HG02571 (cell line): ENCODE data around the gene ATIC.
"Not testable (repeated sequence)": the region's sequence is repeated elsewhere in the genome, so short reads cannot be mapped to it uniquely, and the experiment has no call there.

Source experiments
- ATAC-seq: cut with Tn5 transposase; IDR thresholded peaks from one replicate; pipeline ENCODE4 v1.9.1; 2021; ENCODE audit warnings: mild to moderate bottlenecking, moderate library complexity; ENCODE audit not compliant: unreplicated experiment

The ATIC gene

DNA sequence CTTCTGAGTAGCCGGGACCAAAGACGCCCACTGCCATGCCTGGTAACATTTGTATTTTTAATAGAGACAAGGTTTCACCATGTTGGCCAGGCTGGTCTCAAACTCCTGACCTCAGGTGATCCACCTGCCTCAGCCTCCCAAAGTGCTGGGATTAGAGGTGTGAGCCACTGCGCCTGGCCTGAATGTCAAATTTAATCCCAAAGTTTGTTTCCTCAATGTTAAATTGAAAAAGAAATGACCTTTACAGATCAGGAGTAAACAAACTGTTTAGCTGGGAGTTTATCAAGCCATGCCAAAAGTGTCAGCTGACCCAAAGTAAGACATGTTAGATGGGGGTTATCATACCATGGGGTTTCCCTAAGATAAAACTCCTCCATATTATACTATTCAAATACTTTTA is 48.2 kb downstream of the ATIC start:
- ATAC-seq: not testable (repeated sequence)

DNA sequence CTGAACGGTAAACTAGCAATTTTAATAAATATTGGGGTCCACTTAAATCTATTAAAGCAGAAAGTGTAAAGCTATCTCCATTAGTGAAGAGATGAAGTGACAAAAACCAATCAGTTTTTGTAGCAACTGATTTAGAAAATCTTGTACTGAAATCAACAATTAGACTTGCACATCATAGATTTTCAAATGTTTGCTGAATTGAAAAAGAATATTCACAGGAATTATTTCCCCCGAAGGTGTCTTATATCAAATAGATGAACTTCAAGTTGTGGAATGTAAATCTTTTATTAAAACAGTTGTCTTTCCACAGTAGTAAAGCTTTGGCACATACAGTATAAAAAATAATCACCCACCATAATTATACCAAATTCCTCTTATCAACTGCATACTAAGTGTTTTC is 48.7 kb downstream of the ATIC start:
- ATAC-seq: no peak

DNA sequence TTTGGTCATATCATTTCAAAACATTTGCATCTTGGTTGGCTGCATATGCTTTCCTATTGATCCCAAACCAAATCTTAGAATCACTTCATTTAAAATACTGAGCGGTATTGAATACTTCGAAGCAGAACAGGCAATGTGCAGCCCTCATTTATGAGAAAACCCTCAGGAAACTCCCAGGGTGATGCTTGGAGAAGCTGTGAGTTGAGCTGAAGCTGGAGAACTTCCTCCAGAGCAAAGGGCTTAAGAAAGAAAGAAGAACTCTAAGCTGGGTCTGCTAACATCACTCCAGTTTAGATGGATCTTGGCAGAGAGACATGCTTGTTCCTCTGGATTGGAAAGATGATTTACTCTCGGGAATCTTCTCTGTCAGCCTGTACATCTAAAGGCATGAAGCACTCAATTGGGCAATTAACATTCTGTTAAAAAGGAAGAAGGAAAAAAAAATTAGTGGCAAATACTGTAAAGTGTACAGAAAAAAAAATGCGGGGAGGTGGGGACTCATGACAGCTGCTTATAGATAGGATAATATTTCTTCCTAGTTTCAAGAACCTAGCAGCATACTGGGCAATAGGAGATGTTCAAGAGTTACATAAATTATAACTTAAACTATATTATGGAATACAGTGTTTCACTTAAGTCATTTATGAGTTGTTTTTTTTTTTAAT is 49.5 kb downstream of the ATIC start:
- ATAC-seq: no peak

DNA sequence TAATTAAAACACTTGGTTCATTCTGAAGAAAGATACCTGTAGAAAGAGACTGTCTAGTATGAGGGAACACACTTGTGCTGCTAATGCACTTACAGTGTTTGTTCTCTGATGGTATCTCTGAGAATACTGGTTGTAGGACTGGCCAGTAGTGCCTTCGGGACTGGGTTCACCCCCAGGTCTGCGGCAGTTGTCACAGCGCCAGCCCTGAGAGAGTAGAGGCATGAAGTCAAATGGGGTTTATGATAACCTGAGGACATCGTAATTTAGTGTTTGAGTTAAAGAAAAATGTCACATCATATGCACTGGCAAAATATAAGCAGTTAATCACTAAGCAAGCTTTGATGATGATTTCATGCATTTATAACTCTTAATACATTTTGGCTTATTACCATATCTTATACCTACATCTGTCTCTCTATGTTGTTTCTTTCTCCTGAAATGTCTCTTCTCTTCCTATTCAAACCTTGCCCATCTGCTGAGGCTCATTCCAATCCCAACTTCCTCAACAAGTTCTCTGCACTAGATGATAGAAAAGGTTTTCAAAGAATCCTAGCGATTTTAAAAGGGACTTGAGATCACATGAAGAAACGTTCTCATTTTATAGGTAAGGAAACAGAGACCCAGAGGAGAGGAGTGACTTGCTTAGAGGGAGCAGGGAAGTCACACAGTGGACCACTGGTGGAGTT is 50.2 kb downstream of the ATIC start:
- no peak for ATAC-seq

DNA sequence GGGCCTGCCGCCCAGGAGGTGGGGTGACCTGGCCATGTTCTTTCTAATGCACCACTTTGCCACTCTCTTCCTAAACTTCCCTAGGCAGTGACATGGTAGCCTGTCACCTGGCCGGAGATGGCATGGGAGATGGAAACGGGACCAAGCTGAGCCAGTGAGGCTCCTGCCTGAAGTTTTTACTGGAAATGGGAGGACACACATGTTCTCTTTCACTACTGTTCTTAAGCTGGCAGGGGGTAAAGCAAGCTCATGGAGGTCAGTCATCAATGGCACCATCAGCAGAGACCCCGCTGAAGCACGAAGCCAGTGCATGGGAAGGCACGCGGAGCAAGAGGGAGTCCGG is 50.7 kb downstream of the ATIC start:
- no peak for ATAC-seq

DNA sequence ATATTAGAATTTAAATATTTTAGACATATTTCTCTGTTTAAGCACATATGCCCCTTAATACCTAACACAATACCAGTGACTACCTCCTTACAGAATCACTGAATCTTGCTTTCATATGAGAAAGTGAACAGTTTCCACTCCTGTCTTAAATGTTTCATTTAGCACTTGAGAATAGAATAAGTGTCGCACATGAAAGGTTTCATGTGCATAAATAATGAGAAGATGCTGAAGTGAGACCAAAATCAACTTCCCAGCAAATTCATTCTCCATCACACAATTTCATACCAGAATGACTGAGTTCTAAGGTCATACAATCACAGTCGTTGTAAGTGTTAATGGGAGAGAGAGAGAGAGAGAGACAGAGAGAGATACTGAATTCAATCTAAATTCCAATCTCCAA is 51.2 kb downstream of the ATIC start:
- no peak for ATAC-seq

DNA sequence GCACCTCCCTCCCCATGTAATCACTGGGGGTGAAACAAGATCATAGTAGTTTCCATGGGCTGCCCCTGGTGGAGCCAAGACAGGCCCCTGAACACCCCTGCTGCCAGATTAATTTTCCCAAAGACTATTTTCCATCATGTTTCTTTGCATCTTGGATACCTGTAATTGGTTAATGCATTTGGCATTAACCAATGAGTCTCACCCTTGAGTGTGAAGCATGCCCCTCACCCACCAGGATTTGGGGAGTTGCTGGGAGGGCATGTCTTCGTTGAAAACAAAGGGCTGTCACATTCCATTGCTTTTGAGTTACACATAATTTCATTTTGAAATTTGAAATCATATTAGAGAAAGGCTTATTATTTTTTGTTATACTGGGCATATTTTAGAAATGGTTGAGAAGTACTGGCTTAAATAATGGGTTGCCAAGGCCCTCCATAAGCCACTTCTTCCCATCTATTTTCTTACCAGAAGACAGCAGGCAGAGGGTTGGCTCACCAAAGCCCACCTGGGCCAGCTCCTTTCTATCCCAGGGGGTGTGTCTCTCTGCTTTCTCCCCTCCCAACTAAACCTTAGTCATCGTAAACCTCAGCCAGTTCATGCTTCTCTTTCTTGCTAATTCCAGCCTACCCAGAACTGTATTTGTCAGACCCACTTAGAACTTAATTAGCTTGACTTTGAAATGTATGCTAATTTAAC is 51.8 kb downstream of the ATIC start:
- ATAC-seq: no peak

DNA sequence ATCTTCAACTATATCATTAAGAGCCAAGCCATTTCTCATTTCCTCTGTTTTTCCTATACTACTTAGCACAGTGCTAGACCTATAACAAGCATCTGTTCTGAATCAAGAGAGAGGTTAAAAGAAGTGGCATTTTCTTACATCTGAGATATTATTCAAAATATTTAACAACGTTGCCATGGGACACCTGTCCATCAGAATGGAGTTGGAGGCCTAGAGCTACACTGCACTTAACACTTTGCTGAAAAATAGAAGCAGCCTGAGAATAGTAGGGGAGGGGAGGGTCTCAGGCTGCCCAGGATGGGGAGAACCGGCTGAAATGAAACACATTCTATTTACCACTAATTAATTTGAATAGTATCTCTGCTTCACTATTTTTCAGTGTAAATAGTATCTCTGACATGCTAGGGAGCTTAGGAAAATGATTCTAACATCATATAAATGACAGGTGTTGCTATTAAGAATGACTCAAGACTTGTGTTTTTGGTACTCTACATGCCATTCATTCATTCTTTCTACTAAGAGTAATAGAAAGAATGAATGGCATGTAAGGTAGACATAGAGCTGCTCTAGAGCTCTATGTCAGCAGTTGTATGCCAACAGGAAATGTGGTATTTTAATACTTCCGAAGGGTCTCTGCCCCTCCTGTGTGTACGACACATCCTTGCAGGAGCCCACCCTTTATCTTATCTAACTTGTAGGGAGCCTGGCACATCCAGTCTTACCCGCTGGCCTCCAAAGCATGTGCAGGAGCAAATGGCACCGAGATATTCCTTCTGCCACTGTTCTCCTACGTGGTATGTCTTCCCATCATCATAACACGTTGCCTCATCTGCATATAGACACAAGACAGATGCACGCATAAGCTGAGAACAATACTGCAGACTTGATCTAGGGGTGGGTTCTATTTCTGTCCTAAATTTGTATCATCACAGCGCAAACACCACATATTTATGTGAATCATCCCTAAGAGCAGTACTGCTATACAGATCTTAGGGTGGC is 52.6 kb downstream of the ATIC start:
- ATAC-seq: no peak

DNA sequence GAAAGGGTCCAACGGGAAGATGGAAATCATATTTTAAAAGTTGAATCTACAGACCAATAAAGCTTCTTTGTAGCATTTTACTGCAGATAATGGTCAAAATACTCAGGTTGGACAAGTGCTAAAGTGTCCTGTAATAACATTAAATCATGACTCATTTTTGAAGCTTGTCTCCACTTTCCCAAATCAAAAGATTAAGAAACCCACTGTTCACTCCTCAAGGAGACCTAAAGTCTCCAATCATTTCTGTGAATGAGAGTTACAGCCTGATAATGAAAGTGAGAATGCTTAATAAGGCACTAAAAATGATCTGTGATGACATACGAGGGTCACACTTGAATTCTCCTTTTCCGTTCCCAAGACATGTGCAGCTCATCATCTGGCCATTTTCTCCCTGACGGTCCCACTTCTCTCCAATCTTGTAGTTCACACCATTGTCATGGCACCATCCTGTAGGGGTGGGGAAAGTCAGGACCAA is 53.4 kb downstream of the ATIC start:
- ATAC-seq: no peak

DNA sequence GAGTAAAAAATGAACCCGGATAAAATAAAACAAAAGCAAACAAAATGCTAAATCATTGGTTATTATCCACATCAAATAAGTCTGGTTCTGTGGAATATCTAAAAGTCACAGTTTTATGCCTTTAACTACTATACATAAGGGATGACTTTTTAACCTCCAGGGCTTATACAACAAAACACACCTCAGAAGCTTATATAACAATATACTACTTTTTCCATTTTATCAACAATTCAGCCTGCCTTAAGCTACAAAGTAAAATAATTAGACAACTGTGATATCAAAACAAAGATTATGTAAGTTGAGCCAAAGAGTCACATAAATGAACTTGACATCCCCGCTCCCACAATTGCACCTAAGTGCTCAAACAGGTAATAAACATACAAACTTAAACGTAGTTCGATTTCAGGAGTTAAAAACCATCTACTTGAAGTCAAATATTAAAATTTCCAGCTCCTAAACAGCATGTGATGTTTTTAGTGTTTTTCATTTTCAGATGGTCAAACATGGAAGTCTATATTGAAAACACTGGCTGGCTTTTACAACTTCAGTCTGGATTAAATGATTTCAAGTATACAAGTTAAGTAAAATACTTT is 54.7 kb downstream of the ATIC start:
- no peak for ATAC-seq

DNA sequence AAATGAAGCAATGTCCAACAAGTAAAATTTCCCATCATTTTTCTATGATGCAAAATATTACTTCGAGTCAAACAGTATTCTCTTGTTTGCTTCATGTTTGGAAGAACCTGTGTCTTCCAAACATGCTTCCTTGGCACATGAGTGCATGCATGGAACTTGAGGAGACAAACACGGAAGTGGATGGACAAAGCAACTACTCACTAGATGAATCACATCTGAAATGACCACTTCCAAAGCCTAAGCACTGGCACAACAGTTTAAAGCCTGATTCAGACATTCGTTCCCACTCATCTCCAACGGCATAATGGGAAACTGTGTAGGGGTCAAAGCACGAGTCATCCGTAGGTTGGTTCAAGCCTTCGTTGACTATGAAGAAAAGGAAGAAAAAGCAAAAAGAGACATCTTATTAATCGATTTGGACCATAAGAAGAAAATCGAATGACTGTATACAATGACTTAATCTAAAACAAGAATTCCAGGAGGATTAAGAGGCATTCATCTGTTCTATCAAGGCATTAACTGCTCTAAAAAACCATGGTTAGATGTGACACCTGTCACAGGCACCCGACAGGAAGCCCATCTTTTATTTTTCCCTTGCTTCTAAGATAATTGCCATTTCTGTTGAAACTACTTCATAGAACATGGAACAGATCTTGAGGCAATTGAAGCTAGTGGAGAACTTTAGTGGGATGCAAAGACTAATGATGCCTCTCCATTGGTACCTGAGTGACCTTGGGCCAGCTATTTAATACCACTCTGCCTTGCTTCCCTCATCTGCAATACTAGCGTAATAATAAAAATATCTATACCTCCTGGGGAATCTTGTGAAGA is 56.0 kb downstream of the ATIC start:
- ATAC-seq: no peak

DNA sequence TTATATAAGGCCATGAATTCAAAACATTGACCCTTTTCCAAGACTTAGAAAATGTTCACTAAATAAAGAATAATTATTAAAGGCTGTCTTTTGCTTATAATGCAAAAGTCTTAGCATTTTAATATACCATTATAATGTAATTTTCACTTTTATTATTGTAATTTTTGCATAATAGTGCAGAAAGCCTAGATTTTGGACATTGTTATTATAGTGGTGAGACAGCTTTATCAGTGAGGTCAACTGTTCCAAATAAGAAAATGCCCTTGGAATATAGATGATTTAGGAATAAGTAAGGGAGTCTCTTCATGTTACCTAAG is 56.6 kb downstream of the ATIC start:
- no peak for ATAC-seq

DNA sequence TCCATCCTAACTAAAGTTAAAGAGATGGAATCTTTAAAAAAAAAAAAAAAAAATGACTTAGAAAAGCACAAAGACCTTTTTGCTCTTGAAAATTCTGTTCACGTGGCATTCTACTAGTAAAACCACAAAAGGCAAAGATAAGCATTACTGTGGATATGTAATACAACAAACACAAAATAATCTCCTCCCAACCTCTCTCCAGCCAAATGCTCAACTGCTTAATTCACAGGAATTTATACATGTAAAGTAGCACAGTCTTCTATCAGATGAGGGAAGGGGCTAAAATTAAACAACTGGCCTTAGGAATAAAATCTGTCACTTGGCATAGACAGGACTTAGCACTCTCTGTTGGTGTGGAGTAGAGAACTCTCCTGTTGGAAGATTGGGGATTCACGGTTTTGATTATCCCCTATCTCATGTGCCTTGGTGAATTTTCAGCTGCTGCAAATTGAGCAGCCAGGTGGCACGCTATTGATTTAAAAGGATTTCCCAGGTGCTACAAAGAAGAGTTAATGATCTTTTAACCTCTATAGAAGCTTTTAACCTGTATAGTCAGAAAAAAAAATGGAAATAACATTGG is 57.4 kb downstream of the ATIC start:
- no peak for ATAC-seq

DNA sequence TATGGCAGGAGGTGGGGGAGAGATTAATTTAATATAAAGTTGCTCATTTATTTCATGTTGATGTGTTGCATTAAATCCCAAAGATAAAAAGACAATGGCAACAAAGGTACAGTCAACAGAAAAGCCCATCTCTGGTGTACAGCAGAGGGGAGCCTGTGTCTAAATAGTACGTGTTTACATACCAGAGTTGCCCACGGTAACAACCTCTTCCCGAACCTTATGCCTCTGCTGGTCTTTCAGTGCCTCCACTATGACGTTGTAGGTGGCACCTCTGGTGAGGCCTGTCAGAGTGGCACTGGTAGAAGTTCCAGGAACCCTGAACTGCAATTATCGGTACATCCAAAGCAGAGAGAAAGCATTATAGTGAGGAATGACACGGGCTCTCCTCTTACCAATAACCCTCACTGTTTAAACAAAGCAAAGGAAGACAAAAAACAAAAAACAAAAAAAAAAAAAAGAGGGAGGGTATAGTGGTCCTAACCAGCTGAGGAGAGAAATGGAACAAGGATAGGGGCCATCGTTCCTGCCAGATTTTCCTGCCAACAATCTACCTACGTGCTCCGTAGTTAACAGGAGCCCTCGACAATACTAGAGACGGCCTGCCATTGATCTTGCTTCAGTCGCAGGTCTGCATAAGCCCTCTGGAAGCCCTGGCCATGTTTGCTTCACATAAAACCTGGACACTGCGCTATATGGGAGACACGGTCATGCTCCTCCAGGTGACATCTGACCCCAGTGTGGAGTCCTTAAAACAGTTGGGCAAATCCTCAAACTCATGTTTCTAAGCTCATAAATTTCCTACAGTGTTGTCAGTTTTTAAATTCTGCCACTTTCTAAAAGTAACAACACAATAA is 58.5 kb downstream of the ATIC start:
- ATAC-seq: no peak

DNA sequence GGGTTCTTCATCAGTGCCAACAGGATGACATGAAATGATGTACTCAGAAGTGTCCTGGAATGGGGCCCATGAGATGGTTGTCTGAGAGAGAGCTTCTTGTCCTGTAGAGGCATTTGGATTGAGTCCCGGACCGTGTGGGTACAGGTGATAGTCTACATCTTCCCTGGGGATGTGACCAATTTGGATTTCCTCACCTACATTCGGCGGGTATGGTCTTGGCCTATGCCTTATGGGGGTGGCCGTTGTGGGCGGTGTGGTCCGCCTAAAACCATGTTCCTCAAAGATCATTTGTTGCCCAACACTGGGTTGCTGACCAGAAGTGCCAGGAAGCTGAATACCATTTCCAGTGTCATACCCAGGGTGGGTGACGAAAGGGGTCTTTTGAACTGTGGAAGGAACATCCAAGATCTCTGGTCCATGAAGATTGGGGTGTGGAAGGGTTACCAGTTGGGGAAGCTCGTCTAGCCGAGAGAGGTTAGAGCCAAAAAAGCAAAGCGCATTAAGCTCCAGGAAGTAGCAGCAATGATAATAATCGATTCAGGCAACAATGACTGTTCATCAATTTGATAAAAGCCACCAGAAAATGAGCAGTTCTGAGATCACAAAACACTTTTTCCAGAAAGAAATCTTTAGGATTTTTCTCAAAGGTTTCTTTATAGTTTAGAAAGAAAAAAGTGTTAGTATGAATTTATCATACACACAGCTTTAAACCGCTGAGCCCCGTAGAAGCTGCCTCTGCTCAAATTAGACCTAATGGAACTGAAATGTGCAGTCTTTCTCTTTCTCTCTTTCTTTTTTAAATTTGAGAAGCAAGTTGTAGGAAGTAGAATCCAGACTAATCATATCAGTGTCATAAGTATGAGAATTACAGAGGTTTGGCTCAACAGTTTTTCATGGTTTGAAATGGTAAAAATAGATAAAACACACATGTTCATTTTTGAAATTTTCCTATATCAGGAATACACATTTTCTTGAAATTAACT is 60.3 kb downstream of the ATIC start:
- no peak for ATAC-seq

DNA sequence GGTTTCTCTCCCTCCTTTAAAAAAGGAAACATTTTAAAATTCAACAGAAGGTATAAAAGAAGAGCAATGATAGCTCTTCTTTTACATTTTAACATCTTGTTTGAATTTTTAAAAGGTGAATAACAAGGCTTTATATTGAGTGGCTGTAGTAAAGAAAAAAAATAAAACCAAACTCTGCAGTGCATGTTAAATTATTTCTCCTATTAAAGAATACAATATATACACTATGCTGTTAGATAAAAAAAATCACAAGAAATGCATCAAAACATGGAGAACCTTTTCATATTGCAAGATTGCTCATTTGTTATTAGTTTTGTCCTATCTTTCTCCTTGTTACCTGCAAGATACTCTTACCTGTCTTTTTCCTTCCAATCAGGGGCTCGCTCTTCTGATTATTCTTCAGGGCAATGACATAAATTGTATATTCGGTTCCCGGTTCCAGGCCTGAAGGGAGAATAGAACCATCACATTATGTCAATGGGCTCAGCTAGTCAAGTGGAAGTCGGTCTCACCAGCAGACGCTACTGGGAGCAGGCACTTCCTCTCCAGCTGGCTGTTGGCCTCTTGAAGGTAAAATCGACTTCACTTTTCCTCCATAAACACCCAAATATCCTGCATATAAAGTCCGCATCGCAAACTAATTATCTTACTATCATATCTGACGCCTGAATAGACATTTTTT is 61.2 kb downstream of the ATIC start:
- ATAC-seq: no peak

DNA sequence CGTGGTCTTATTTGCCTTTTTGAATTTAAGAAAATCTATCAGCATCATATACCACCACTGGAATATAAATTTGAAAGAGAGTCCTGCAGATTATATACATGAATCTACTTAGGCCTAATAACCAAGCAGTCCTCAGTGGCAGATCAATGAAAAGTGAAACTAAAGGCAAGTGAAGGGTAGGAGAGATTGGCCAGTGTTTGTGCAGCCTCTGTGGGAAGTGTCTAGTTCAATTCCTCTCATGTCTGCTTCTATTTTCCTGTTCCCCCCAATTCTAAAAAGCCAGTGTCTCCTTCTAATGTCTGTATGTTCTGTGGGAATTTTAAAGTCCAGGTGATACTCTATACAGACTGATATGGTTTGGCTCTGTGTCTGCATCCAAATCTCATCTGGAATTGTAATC is 62.1 kb downstream of the ATIC start:
- ATAC-seq: no peak
